ENCODE results near the gene INPP5A. TPM values are rescaled to one million over a fixed set of nuclear protein-coding genes. Genes with fewer than 3 reads are reported as not detected.

INPP5A gene
- total RNA-seq, 1 donor from 2014 or later = 36.3 TPM

DNA sequence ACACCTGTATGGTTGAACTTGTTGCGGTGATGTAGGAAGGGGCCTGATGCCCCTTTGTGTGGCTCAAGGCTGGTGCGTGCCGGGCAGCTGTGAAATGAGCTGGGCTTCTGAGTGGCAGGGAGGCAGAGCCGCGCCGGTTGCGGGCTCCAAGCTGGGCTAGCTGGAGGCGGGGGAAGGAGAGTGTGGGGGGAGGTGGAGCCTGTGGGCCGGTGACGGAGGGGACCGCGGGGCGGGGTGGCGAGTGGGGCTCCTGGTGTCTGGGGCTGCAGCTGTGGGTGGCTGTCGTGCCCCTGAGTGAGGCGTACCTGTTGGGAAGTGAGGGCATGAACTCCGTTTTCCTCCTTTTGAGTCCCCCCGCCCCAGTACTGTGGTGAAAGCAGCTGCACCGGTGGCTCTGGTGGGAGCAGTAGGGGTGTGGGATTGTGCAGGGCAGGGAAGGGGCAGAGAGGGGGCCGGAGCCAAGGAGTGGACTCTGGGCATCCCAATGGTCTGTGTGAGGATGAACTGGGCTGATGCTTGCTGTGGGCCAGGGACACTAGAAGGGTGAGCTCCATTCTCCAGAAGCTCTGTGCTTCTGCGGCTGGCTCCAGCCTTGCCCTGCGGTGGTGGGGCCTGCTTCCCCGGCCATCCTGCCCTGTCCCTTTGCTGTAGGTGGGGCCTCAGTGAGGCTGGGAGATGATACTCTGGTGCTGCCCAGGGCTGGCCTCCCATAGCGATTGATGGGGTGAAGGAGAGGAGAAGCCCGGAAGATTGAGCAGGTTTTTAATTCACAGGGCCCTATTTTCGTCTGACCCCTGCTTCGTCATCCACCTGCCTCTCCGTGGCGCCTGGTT is 41.7 kb downstream of the INPP5A start:
- Mint-ChIP-seq H3K27ac (ENCODE audit: unreplicated experiment) (no peak overlapping the region), H3K4me3 (ENCODE audit: unreplicated experiment) (no peak overlapping the region), H3K36me3 (ENCODE audit: unreplicated experiment) (peaks cover 4% of the 10 kb centered on the region), H3K4me1 (ENCODE audit: low read depth, unreplicated experiment) (peaks cover 22% of the 10 kb centered on the region), H3K9me3 (ENCODE audit: unreplicated experiment) (no peaks in the 10 kb centered on the region), H3K27me3 (ENCODE audit: unreplicated experiment) (peaks cover 2% of the 10 kb centered on the region)
- TF ChIP-seq, protein P1, sequence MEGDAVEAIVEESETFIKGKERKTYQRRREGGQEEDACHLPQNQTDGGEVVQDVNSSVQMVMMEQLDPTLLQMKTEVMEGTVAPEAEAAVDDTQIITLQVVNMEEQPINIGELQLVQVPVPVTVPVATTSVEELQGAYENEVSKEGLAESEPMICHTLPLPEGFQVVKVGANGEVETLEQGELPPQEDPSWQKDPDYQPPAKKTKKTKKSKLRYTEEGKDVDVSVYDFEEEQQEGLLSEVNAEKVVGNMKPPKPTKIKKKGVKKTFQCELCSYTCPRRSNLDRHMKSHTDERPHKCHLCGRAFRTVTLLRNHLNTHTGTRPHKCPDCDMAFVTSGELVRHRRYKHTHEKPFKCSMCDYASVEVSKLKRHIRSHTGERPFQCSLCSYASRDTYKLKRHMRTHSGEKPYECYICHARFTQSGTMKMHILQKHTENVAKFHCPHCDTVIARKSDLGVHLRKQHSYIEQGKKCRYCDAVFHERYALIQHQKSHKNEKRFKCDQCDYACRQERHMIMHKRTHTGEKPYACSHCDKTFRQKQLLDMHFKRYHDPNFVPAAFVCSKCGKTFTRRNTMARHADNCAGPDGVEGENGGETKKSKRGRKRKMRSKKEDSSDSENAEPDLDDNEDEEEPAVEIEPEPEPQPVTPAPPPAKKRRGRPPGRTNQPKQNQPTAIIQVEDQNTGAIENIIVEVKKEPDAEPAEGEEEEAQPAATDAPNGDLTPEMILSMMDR (IDR thresholded peaks at IDR 0.05; ENCODE audit: partially characterized antibody, unreplicated experiment) = no peak
- DNase-seq = peak; percentile 15

DNA sequence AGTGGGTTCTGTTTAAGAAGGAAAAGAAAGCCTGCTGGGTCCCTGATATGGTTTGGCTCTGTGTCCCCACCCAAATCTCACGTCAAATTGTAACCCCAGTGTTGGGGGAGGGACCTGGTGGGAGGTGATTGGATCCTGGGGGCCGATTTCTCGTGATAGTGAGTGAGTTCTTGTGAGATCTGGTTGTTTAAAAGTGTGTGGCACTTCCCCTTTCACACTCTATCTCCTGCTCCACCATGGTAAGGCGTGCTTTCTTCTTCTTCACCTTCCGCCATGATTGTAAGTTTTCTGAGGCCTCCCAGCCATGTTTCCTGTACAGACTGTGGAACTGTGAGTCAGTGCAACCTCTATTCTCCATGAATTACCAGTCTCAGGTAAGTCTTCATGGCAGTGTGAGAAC is 42.6 kb downstream of the INPP5A start:
- Mint-ChIP-seq H3K9me3 (ENCODE audit: unreplicated experiment) (no peaks in the 10 kb centered on the region), H3K4me3 (ENCODE audit: unreplicated experiment) (no peak overlapping the region), H3K27ac (ENCODE audit: unreplicated experiment) (no peak overlapping the region), H3K4me1 (ENCODE audit: low read depth, unreplicated experiment) (peaks cover 18% of the 10 kb centered on the region), H3K27me3 (ENCODE audit: unreplicated experiment) (peaks cover 2% of the 10 kb centered on the region), H3K36me3 (ENCODE audit: unreplicated experiment) (peaks cover 4% of the 10 kb centered on the region)
- DNase-seq = no peak
- TF ChIP-seq, protein P1 (IDR thresholded peaks at IDR 0.05; ENCODE audit: partially characterized antibody, unreplicated experiment) = no peak

DNA sequence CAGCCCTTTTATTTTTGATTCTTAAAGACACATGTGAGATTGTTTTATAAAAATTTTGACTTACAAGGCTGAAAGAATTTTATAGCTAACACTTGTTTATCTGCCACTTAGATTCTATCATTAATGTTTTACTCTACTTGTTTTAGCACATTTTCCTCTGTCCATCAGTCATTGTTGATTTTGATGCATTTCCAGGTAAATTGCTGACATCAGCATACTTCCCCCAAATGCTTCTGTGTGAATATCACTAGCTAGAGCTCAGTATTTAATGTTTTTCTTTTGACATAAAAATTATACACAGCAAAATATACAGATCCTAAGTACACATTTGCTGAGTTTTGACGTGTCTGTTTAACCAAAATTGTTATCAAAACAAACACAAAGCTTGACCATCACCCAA is 43.0 kb downstream of the INPP5A start:
- Mint-ChIP-seq H3K4me1 (ENCODE audit: low read depth, unreplicated experiment) (peaks cover 13% of the 10 kb centered on the region), H3K9me3 (ENCODE audit: unreplicated experiment) (no peaks in the 10 kb centered on the region), H3K4me3 (ENCODE audit: unreplicated experiment) (no peak overlapping the region), H3K27me3 (ENCODE audit: unreplicated experiment) (peaks cover 2% of the 10 kb centered on the region), H3K27ac (ENCODE audit: unreplicated experiment) (no peak overlapping the region), H3K36me3 (ENCODE audit: unreplicated experiment) (peaks cover 4% of the 10 kb centered on the region)
- TF ChIP-seq, protein P1 (IDR thresholded peaks at IDR 0.05; ENCODE audit: partially characterized antibody, unreplicated experiment) = no peak
- DNase-seq = no peak

DNA sequence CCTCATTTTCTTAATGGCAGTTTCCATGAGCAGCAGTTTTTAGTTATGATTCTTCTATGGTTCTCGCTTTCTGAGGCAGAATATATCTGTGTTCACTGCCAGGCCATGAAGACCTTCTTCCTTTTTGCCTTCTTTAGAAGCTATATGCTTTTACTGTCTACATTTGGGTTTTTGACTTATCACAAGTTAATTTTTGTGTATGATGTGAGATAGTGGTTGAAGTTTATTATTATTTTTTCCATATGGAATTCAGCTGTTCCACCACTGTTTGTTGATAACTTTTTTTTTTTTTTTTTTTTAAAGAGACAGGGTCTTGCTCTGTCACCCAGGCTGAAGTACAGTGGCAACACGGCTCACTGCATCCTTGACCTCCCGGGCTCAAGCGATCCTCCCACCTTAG is 44.5 kb downstream of the INPP5A start:
- H3K36me3 Mint-ChIP-seq (ENCODE audit: unreplicated experiment) = peaks cover 4% of the 10 kb centered on the region
- H3K27me3 Mint-ChIP-seq (ENCODE audit: unreplicated experiment) = peaks cover 2% of the 10 kb centered on the region
- H3K27ac Mint-ChIP-seq (ENCODE audit: unreplicated experiment) = no peak overlapping the region
- no peak for DNase-seq
- no peaks in the 10 kb centered on the region for H3K9me3 Mint-ChIP-seq (ENCODE audit: unreplicated experiment)
- H3K4me1 Mint-ChIP-seq (ENCODE audit: low read depth, unreplicated experiment) = peaks cover 20% of the 10 kb centered on the region
- TF ChIP-seq, protein P1 (IDR thresholded peaks at IDR 0.05; ENCODE audit: partially characterized antibody, unreplicated experiment) = no peak
- no peak overlapping the region for H3K4me3 Mint-ChIP-seq (ENCODE audit: unreplicated experiment)

DNA sequence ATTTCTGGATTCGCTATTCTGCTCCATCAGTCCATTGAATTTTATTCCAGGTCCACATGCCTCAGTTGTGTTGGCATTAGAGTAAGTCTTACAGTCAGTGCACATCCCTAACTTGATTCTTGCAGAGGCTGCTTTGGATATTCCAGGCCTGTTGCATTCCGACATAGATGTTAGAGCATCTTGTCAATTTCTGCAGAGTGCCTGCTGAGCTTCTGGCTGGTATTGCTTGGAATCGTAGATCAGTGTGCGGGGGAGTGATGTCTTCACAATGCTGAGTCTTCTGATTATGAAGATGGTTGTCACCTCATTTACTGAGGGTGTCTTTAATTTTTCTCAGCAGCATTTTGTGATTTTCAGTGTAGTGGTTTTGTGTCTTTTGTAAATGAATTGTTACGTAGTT is 45.2 kb downstream of the INPP5A start:
- Mint-ChIP-seq H3K4me1 (ENCODE audit: low read depth, unreplicated experiment) (peaks cover 20% of the 10 kb centered on the region), H3K9me3 (ENCODE audit: unreplicated experiment) (no peaks in the 10 kb centered on the region), H3K27ac (ENCODE audit: unreplicated experiment) (no peak overlapping the region), H3K4me3 (ENCODE audit: unreplicated experiment) (no peak overlapping the region), H3K27me3 (ENCODE audit: unreplicated experiment) (peaks cover 2% of the 10 kb centered on the region), H3K36me3 (ENCODE audit: unreplicated experiment) (peaks cover 4% of the 10 kb centered on the region)
- no peak for DNase-seq
- TF ChIP-seq, protein P1 (IDR thresholded peaks at IDR 0.05; ENCODE audit: partially characterized antibody, unreplicated experiment) = no peak
